Peyer's patch (tissue), 4 donors: Measurements from ENCODE around the gene CFD. TPM values are rescaled to one million over a fixed set of nuclear protein-coding genes. Genes with fewer than 3 reads are reported as not detected.

Experiments used
- DNase-seq, 3 donors: peaks; one replicate each; pipeline ENCODE4 v3.0.0-alpha.2; 2017 to 2019
- H3K27ac ChIP-seq, 4 donors: fragments of 200-600 bp; sonication (generic); one replicate each; pipeline ENCODE4 v1.5.1; 2016 to 2019
- H3K27me3 ChIP-seq, 2 donors: fragments of 200-600 bp; sonication (generic); one replicate each; pipeline ENCODE4 v1.5.1; 2019
- H3K36me3 ChIP-seq, 3 donors: fragments of 200-600 bp; sonication (generic); one replicate each; pipeline ENCODE4 v1.5.1; 2016 to 2019
- H3K4me1 ChIP-seq, 4 donors: fragments of 200-600 bp; sonication (generic); one replicate each; pipeline ENCODE4 v1.5.1; 2016 to 2019
- H3K4me3 ChIP-seq, 4 donors: fragments of 200-600 bp; sonication (generic); 1 replicate in 3 of 4; 2 replicates in 1 of 4; pipeline ENCODE4 v1.5.1; 2016 to 2019; ENCODE audit warnings: mild to moderate bottlenecking in 1 of 4
- H3K9me3 ChIP-seq, 4 donors: fragments of 200-600 bp; sonication (generic); one replicate each; pipeline ENCODE4 v1.5.1; 2016 to 2019; ENCODE audit warnings: mild to moderate bottlenecking in 1 of 4
- POLR2A ChIP-seq, 2 donors: fragments of 450-650 bp; IDR thresholded peaks; one replicate each; pipeline ENCODE4 v1.5.1; 2017; ENCODE audit warnings: antibody characterized with exemption in 2 of 2, mild to moderate bottlenecking in 2 of 2, moderate library complexity in 2 of 2
- total RNA-seq, 4 donors: library from RNA; depleted of rRNA; stranded (reverse); fragments of >200 nt; gene quantifications; one replicate each; pipeline ENCODE4 v1.1.0, GENCODE V29; 2016
- TF ChIP-seq, protein P1 (sequence below), 6 experiments: fragments of 450-650 bp in 4 of 6; fragments of 200-600 bp in 2 of 6; sonication (generic) in 1 of 6; IDR thresholded peaks; one replicate each; pipeline ENCODE4 v1.5.1; 2017 to 2019; ENCODE audit warnings: antibody characterized with exemption in 6 of 6, mild to moderate bottlenecking in 3 of 6, moderate library complexity in 1 of 6

CFD gene
- total RNA-seq, 4 donors from 2014 or later, result 140 to 403 (median 303) TPM

DNA sequence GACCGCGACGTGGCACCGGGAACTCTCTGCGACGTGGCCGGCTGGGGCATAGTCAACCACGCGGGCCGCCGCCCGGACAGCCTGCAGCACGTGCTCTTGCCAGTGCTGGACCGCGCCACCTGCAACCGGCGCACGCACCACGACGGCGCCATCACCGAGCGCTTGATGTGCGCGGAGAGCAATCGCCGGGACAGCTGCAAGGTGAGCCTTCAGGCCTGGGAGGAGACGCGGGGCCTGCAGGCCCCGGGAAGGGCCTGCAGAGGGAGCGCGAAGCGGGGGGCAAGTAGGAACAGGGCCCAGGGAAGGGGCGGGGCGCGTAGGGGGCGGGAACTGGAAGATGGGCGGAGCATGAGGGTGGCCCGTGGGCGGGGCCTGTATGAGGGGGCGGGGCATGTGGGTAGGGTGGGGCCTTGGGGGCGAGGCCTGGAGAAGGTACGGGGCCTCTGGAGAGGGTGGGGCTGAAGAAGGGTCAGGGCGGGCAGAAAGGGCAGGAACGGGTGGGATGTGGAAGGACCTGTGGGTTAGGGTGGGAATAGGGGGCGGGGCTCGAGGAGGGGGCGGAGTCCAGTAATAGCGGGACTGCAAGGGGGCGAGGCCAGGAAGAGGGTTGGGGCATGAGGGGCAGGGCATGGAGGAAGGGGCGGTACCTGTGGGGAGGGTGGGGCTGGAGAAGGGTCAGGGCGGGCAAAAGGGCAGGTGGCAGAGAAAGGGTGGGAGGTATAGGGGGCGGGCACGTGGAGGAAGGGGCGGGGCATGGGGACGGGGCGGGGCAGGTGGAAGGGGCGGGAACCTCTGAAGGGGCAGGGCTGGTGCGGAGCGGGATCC lies 2.5 kb downstream of the CFD start:
- peak; percentile 44 to 75 (median 67) for DNase-seq
- H3K4me3 ChIP-seq, result peak overlapping the region in 1 of 4 donors; percentile 26
- H3K36me3 ChIP-seq, result no peaks in the 10 kb centered on the region
- H3K27me3 ChIP-seq, result no peaks in the 10 kb centered on the region
- no peak for TF ChIP-seq POLR2A (IDR thresholded peaks at IDR 0.05)
- TF ChIP-seq, protein P1, sequence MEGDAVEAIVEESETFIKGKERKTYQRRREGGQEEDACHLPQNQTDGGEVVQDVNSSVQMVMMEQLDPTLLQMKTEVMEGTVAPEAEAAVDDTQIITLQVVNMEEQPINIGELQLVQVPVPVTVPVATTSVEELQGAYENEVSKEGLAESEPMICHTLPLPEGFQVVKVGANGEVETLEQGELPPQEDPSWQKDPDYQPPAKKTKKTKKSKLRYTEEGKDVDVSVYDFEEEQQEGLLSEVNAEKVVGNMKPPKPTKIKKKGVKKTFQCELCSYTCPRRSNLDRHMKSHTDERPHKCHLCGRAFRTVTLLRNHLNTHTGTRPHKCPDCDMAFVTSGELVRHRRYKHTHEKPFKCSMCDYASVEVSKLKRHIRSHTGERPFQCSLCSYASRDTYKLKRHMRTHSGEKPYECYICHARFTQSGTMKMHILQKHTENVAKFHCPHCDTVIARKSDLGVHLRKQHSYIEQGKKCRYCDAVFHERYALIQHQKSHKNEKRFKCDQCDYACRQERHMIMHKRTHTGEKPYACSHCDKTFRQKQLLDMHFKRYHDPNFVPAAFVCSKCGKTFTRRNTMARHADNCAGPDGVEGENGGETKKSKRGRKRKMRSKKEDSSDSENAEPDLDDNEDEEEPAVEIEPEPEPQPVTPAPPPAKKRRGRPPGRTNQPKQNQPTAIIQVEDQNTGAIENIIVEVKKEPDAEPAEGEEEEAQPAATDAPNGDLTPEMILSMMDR (IDR thresholded peaks at IDR 0.05), result peak in 1 of 6 experiments; percentile 15
- H3K27ac ChIP-seq, result peak overlapping the region in 1 of 4 donors; percentile 5
- no peaks in the 10 kb centered on the region for H3K9me3 ChIP-seq
- peaks cover 0 to 32% (median 12%) of the 10 kb centered on the region in 4 donors for H3K4me1 ChIP-seq

- H3K9me3 ChIP-seq, result no peaks in the 10 kb centered on the region
- TF ChIP-seq, protein P1 (IDR thresholded peaks at IDR 0.05), result no peak
- no peak for TF ChIP-seq POLR2A (IDR thresholded peaks at IDR 0.05)
- peaks cover 0 to under 1% (median 0%) of the 10 kb centered on the region in 3 donors for H3K36me3 ChIP-seq
- peak overlapping the region in 3 of 4 donors; percentile 10 to 27 (median 26) for H3K4me3 ChIP-seq
- peak overlapping the region in 1 of 4 donors; percentile 67 for H3K27ac ChIP-seq
- peak; percentile 71 to 84 (median 78) for DNase-seq
- peaks cover 0 to 32% (median 12%) of the 10 kb centered on the region in 4 donors for H3K4me1 ChIP-seq
- no peaks in the 10 kb centered on the region for H3K27me3 ChIP-seq
Measured at GRCh38 chr19:862581-863314, 3.3 kb downstream of the CFD start.

GRCh38 chr19:863315-863620 lies 3.8 kb downstream of the CFD start:
- Histone ChIP-seq H3K9me3 (no peaks in the 10 kb centered on the region), H3K4me3 (peak overlapping the region in 2 of 4 donors; percentile 20 to 26), H3K4me1 (peaks cover 0 to 32% (median 12%) of the 10 kb centered on the region in 4 donors), H3K27ac (peak overlapping the region in 1 of 4 donors; percentile 67), H3K36me3 (peaks cover 0 to 5% (median 0%) of the 10 kb centered on the region in 3 donors), H3K27me3 (no peaks in the 10 kb centered on the region)
- no peak for DNase-seq
- TF ChIP-seq, protein P1 (IDR thresholded peaks at IDR 0.05), result no peak
- TF ChIP-seq POLR2A (IDR thresholded peaks at IDR 0.05), result no peak

DNA sequence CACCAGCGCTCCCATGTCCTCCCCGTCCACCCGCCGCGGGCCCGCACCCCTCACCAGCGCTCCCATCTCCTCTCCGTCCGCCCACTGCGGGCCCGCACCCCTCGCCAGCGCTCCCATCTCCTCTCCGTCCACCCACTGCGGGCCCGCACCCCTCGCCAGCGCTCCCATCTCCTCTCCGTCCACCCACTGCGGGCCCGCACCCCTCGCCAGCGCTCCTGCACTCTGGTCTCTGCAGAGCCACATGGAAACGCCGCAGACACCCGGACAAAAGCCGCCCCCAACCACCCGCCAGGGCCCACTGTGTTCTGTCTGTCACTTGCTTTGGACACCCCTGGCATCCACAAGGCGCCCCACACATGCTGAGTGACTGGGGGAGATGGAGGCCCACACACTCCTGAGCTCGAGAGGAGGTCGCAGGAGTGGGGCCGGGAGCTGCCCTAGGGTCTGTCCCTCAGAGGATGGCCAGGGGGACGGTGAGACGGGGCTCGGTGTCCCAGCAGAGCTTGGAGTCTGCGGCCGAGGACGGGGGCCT lies 7.4 kb downstream of the CFD start:
- Histone ChIP-seq H3K27me3 (no peaks in the 10 kb centered on the region), H3K27ac (no peak overlapping the region), H3K9me3 (no peaks in the 10 kb centered on the region), H3K4me1 (peaks cover 0 to 20% (median 6%) of the 10 kb centered on the region in 4 donors), H3K4me3 (no peak overlapping the region), H3K36me3 (peaks cover 0 to 24% (median 0%) of the 10 kb centered on the region in 3 donors)
- TF ChIP-seq, protein P1 (IDR thresholded peaks at IDR 0.05), result no peak
- TF ChIP-seq POLR2A (IDR thresholded peaks at IDR 0.05), result no peak
- DNase-seq, result no peak

- peaks cover 5 to 20% (median 7%) of the 10 kb centered on the region in 4 donors for H3K4me1 ChIP-seq
- H3K4me3 ChIP-seq, result no peak overlapping the region
- H3K27me3 ChIP-seq, result no peaks in the 10 kb centered on the region
- TF ChIP-seq, protein P1 (IDR thresholded peaks at IDR 0.05), result no peak
- TF ChIP-seq POLR2A (IDR thresholded peaks at IDR 0.05), result no peak
- DNase-seq, result no peak
- H3K27ac ChIP-seq, result no peak overlapping the region
- peaks cover 0 to 24% (median 0%) of the 10 kb centered on the region in 3 donors for H3K36me3 ChIP-seq
- no peaks in the 10 kb centered on the region for H3K9me3 ChIP-seq
Measured at GRCh38 chr19:867301-867793, 7.9 kb downstream of the CFD start.
